HCT116 (cell line): Measurements from ENCODE around the gene PEX11A. TPM values are rescaled to one million over a fixed set of nuclear protein-coding genes. Genes with fewer than 3 reads are reported as not detected.

ENCODE experiments used
- ATAC-seq: fragments of 200-7000 bp; cut with Tn5 transposase; 2 replicates; pipeline ENCODE4 v1.9.1; 2020; ENCODE audit warnings: mild to moderate bottlenecking, moderate library complexity
- BruUV-seq: library from RNA; stranded (reverse); fragments of 400-500 nt; replicated peaks from 2 replicates; lab custom pipeline; 2021; lab: Mats Ljungman, UMichigan
- CTCF ChIA-PET: fragments of 300-600 bp; sonication (Branson Sonifier 250); formaldehyde crosslinking; loops from one replicate; lab custom pipeline; 2021; ENCODE audit warnings: antibody characterized with exemption; lab: Charles Lee
- POLR2A ChIA-PET: fragments of 300-600, 350-600 bp; sonication (Branson Sonifier 250); formaldehyde crosslinking; loops from one replicate; lab custom pipeline; 2021; ENCODE audit warnings: antibody characterized with exemption; lab: Charles Lee
- RAD21 ChIA-PET, 2 experiments: fragments of 300-600 bp; sonication (Branson Sonifier 250); formaldehyde crosslinking; loops; one replicate each; lab custom pipeline; 2023; ENCODE audit warnings: low total read pairs in 2 of 2; ENCODE audit not compliant: uncharacterized antibody in 2 of 2, unreplicated experiment in 2 of 2, low non-redundant PET in 1 of 2; lab: Charles Lee
- DNase-seq: peaks from one replicate; pipeline ENCODE4 v3.0.0-alpha.2; 2010; ENCODE audit warnings: low read depth, low spot score
- H2AFZ ChIP-seq: fragments of 200-600 bp; shearing (Covaris generic), sonication (generic); 2 replicates; pipeline ENCODE4 v1.6.1; 2017; ENCODE audit warnings: low read depth, mixed run types, mixed read lengths, antibody characterized with exemption, low read length; ENCODE audit not compliant: poor library complexity, severe bottlenecking
- H3K27ac ChIP-seq: 2 replicates; pipeline ENCODE4 v1.5.1; 2012; ENCODE audit warnings: low read depth, low read length
- H3K27me3 ChIP-seq: fragments of 200-600 bp; sonication (generic); 2 replicates; pipeline ENCODE4 v1.6.1; 2016; ENCODE audit warnings: mixed run types, low read length, mixed read lengths; ENCODE audit not compliant: insufficient read depth
- H3K36me3 ChIP-seq, 2 experiments: fragments of 200-500 bp in 1 of 2; fragments of 200-600 bp in 1 of 2; sonication (Bioruptor generic) in 1 of 2; sonication (generic) in 1 of 2; 2 replicates each; pipeline versions ENCODE4 v1.5.1 to v1.6.1; 2014 to 2016; ENCODE audit warnings: low read length in 2 of 2, inconsistent platforms in 1 of 2, mixed read lengths in 1 of 2, mixed run types in 1 of 2; ENCODE audit not compliant: insufficient read depth in 2 of 2, control insufficient read depth in 1 of 2
- H3K4me1 ChIP-seq, 2 experiments: fragments of 200-600 bp in 1 of 2; sonication (generic) in 1 of 2; 2 replicates each; pipeline versions ENCODE4 v1.5.1 to v1.6.1; 2012 to 2017; ENCODE audit warnings: low read length in 2 of 2, inconsistent platforms in 1 of 2, mild to moderate bottlenecking in 1 of 2, mixed read lengths in 1 of 2, mixed run types in 1 of 2, moderate library complexity in 1 of 2; ENCODE audit not compliant: insufficient read depth in 2 of 2, control insufficient read depth in 1 of 2
- H3K4me2 ChIP-seq: fragments of 200-600 bp; sonication (generic); 2 replicates; pipeline ENCODE4 v1.6.1; 2017; ENCODE audit warnings: mixed run types, low read length, mixed read lengths
- H3K4me3 ChIP-seq, 2 experiments: fragments of 200-600 bp in 1 of 2; sonication (generic) in 1 of 2; replicated peaks in 1 of 2; 2 replicates each; pipeline ENCODE4 v1.5.1; 2011 to 2016; ENCODE audit warnings: low read length in 2 of 2, control low read depth in 1 of 2, low read depth in 1 of 2, mild to moderate bottlenecking in 1 of 2, mixed read lengths in 1 of 2, mixed run types in 1 of 2
- H3K79me2 ChIP-seq: fragments of 200-600 bp; sonication (generic); 2 replicates; pipeline ENCODE4 v1.6.1; 2017; ENCODE audit warnings: mild to moderate bottlenecking, mixed run types, low read length, moderate library complexity, mixed read lengths; ENCODE audit not compliant: insufficient read depth
- H3K9ac ChIP-seq: fragments of 200-600 bp; sonication (generic); 2 replicates; pipeline ENCODE4 v1.6.1; 2016; ENCODE audit warnings: low read length, mixed read lengths
- H3K9me2 ChIP-seq: fragments of 200-600 bp; sonication (generic), shearing (Covaris generic); 2 replicates; pipeline ENCODE4 v1.6.1; 2017; ENCODE audit warnings: mixed run types, mild to moderate bottlenecking, moderate library complexity; ENCODE audit not compliant: insufficient read depth
- H3K9me3 ChIP-seq, 2 experiments: fragments of 200-500 bp in 1 of 2; fragments of 200-600 bp in 1 of 2; sonication (Bioruptor generic) in 1 of 2; sonication (generic) in 1 of 2; 2 replicates each; pipeline ENCODE4 v1.6.1; 2014 to 2017; ENCODE audit warnings: low read length in 2 of 2, mixed read lengths in 2 of 2, inconsistent platforms in 1 of 2, low read depth in 1 of 2, mild to moderate bottlenecking in 1 of 2, mixed run types in 1 of 2, moderate library complexity in 1 of 2; ENCODE audit not compliant: control insufficient read depth in 1 of 2, insufficient read depth in 1 of 2
- H4K20me1 ChIP-seq: fragments of 200-600 bp; sonication (generic), shearing (Covaris generic); 2 replicates; pipeline ENCODE4 v1.6.1; 2017; ENCODE audit warnings: mixed run types, mild to moderate bottlenecking, moderate library complexity; ENCODE audit not compliant: insufficient read depth
- EGR1 ChIP-seq: IDR thresholded peaks from 2 replicates; pipeline ENCODE4 v1.6.1; 2012; ENCODE audit warnings: low read depth
- FOSL1 ChIP-seq: IDR thresholded peaks from 2 replicates; pipeline ENCODE4 v1.6.1; 2012; ENCODE audit warnings: low read depth
- JUND ChIP-seq: IDR thresholded peaks from 2 replicates; pipeline ENCODE4 v1.6.1; 2012
- POLR2AphosphoS5 ChIP-seq: IDR thresholded peaks from 2 replicates; pipeline ENCODE4 v1.6.1; 2011; ENCODE audit warnings: mild to moderate bottlenecking, low read depth, low read length, moderate library complexity
- RAD21 ChIP-seq: IDR thresholded peaks from 2 replicates; pipeline ENCODE4 v1.6.1; 2012; ENCODE audit warnings: low read depth, mild to moderate bottlenecking
- SIN3A ChIP-seq: IDR thresholded peaks from 2 replicates; pipeline ENCODE4 v1.6.1; 2012; ENCODE audit warnings: low read depth
- SP1 ChIP-seq: IDR thresholded peaks from 2 replicates; pipeline ENCODE4 v1.6.1; 2012; ENCODE audit warnings: low read depth
- SRF ChIP-seq: IDR thresholded peaks from 2 replicates; pipeline ENCODE4 v1.6.1; 2012; ENCODE audit warnings: low read depth
- ZFX ChIP-seq: fragments of 450-650 bp; IDR thresholded peaks from 2 replicates; pipeline ENCODE4 v1.6.1; 2017
- ZNF274 ChIP-seq: fragments of 200-500 bp; sonication (Bioruptor generic); IDR thresholded peaks from 2 replicates; pipeline ENCODE4 v1.6.1; 2014; ENCODE audit warnings: mild to moderate bottlenecking, low read depth, low read length, inconsistent platforms
- intact Hi-C: fragments of 100-400 bp; cut with micrococcal nuclease; formaldehyde crosslinking; loops from 2 replicates; pipeline ENCODE4 v1.10.0; 2022
- total RNA-seq: library from RNA; stranded (reverse); gene quantifications from one replicate; pipeline ENCODE4 v1.2.1, GENCODE V29; 2021; ENCODE audit not compliant: unreplicated experiment
- TF ChIP-seq, protein P1 (sequence below): IDR thresholded peaks from 2 replicates; pipeline ENCODE4 v1.6.1; 2012; ENCODE audit warnings: low read depth
- TF ChIP-seq, protein P2 (sequence below): IDR thresholded peaks from 2 replicates; pipeline ENCODE4 v1.6.1; 2012
- TF ChIP-seq, protein P3 (sequence below): IDR thresholded peaks from 2 replicates; pipeline ENCODE4 v1.6.1; 2012

Gene PEX11A
- total RNA-seq, 1 experiment from 2014 or later, result 7.1 TPM

DNA sequence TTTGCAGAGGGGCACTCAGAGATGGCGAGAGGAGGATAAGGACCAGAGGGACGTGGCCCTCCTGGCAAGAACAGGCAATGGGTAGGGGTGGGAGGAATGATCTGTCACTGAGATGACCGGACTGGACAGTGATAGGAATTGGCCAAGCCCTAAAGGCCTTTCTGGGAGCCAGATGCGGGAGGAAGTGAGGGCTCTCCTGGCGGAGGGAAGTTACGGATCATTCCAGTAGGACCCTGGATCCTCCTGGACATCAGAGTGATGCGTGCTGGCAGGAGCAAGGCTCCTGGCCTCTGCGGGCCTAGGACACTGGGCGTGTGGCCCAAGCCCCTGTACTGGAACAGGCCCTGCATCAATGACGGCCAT lies 58.7 kb downstream of the PEX11A start:
- peak; percentile 41 for ATAC-seq

More for the DNA sequence above, 58.7 kb downstream of the PEX11A start:
- no peaks in the 10 kb centered on the region for H3K27me3 ChIP-seq
- no TSS peak for BruUV-seq
- H2AFZ ChIP-seq, result no peak overlapping the region
- intact Hi-C loops, result no loop called here
- DNase-seq, result no peak
- no peak overlapping the region for H3K27ac ChIP-seq
- POLR2A ChIA-PET, result no interaction called here
- no peaks in the 10 kb centered on the region for H3K79me2 ChIP-seq
- H3K4me1 ChIP-seq, result no peaks in the 10 kb centered on the region
- H3K36me3 ChIP-seq, result peaks cover 27 to 37% of the 10 kb centered on the region in 2 experiments
- H3K9ac ChIP-seq, result no peak overlapping the region
- H4K20me1 ChIP-seq, result no peaks in the 10 kb centered on the region
- no peaks in the 10 kb centered on the region for H3K9me3 ChIP-seq
- RAD21 ChIA-PET, result no interaction called here
- H3K4me3 ChIP-seq, result no peak overlapping the region
- H3K4me2 ChIP-seq, result no peak overlapping the region
- no peaks in the 10 kb centered on the region for H3K9me2 ChIP-seq
- TF ChIP-seq, protein P1, sequence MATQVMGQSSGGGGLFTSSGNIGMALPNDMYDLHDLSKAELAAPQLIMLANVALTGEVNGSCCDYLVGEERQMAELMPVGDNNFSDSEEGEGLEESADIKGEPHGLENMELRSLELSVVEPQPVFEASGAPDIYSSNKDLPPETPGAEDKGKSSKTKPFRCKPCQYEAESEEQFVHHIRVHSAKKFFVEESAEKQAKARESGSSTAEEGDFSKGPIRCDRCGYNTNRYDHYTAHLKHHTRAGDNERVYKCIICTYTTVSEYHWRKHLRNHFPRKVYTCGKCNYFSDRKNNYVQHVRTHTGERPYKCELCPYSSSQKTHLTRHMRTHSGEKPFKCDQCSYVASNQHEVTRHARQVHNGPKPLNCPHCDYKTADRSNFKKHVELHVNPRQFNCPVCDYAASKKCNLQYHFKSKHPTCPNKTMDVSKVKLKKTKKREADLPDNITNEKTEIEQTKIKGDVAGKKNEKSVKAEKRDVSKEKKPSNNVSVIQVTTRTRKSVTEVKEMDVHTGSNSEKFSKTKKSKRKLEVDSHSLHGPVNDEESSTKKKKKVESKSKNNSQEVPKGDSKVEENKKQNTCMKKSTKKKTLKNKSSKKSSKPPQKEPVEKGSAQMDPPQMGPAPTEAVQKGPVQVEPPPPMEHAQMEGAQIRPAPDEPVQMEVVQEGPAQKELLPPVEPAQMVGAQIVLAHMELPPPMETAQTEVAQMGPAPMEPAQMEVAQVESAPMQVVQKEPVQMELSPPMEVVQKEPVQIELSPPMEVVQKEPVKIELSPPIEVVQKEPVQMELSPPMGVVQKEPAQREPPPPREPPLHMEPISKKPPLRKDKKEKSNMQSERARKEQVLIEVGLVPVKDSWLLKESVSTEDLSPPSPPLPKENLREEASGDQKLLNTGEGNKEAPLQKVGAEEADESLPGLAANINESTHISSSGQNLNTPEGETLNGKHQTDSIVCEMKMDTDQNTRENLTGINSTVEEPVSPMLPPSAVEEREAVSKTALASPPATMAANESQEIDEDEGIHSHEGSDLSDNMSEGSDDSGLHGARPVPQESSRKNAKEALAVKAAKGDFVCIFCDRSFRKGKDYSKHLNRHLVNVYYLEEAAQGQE, result no peak
- TF ChIP-seq SIN3A (0 out of 2 replicates have a peak, but pooled peaks have one; percentile 28), JUND (no peak), SP1 (no peak), FOSL1 (no peak), POLR2AphosphoS5 (0 out of 2 replicates have a peak, but pooled peaks have one; percentile 21), ZNF274 (no peak), RAD21 (no peak), SRF (no peak), ZFX (no peak), EGR1 (no peak)
- TF ChIP-seq, protein P2, sequence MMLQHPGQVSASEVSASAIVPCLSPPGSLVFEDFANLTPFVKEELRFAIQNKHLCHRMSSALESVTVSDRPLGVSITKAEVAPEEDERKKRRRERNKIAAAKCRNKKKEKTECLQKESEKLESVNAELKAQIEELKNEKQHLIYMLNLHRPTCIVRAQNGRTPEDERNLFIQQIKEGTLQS, result no peak
- TF ChIP-seq, protein P3, sequence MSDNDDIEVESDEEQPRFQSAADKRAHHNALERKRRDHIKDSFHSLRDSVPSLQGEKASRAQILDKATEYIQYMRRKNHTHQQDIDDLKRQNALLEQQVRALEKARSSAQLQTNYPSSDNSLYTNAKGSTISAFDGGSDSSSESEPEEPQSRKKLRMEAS, result no peak
- CTCF ChIA-PET, result no interaction called here

Other genes starting within 250 kb of the PEX11A start
- gene RHCG, start 194.2 kb downstream of the PEX11A start, total RNA-seq, result not detected
- 24.8 TPM for gene TICRR, start 115.3 kb downstream of the PEX11A start, total RNA-seq
- gene KIF7, start 35.3 kb downstream of the PEX11A start, total RNA-seq, result 0.12 TPM
- 0.32 TPM for gene PLIN1, start 11.4 kb downstream of the PEX11A start, total RNA-seq
- gene WDR93, start 57 bp upstream of the PEX11A start, total RNA-seq, result 0.42 TPM
- gene MESP1, start 60.5 kb upstream of the PEX11A start, total RNA-seq, result 8.8 TPM
- gene MESP2, start 85.6 kb upstream of the PEX11A start, total RNA-seq, result 0.20 TPM
- gene ANPEP, start 124.1 kb upstream of the PEX11A start, total RNA-seq, result 1.5 TPM
- gene AP3S2, start 203.2 kb upstream of the PEX11A start, total RNA-seq, result 23.3 TPM
- 8.8 TPM for gene ARPIN, start 222.2 kb upstream of the PEX11A start, total RNA-seq